ENCODE measurements around the gene PTAFR. TPM values are rescaled to one million over a fixed set of nuclear protein-coding genes. Genes with fewer than 3 reads are reported as not detected.

The PTAFR gene
- polyA plus RNA-seq, 1 donor = 2.7 TPM

- no peaks in the 10 kb centered on the region for H3K4me1 ChIP-seq (ENCODE audit: control insufficient read depth, insufficient read depth, low read length)
- no peaks in the 10 kb centered on the region for H3K36me3 ChIP-seq (ENCODE audit: control insufficient read depth, insufficient read depth, low read length)
- H3K9me3 ChIP-seq (ENCODE audit: control insufficient read depth, low read depth, low read length) = peaks cover 3% of the 10 kb centered on the region
- no peak overlapping the region for H3K27ac ChIP-seq (ENCODE audit: low read length)
- DNase-seq = no peak
- no peaks in the 10 kb centered on the region for H3K27me3 ChIP-seq (ENCODE audit: control insufficient read depth, insufficient read depth, low read length)
- no peak overlapping the region for H3K4me3 ChIP-seq (ENCODE audit: low read length)
- no CpG with 5 or more reads among the region's 2 CpGs for WGBS (ENCODE audit: insufficient coverage, low lambda C conversion rate)
These were observed 41.8 kb downstream of the PTAFR start for GRCh38 chr1:28134651-28135207.

- Histone ChIP-seq H3K36me3 (ENCODE audit: control insufficient read depth, insufficient read depth, low read length) (no peaks in the 10 kb centered on the region), H3K27me3 (ENCODE audit: control insufficient read depth, insufficient read depth, low read length) (no peaks in the 10 kb centered on the region), H3K4me1 (ENCODE audit: control insufficient read depth, insufficient read depth, low read length) (no peaks in the 10 kb centered on the region), H3K27ac (ENCODE audit: low read length) (no peak overlapping the region), H3K4me3 (ENCODE audit: low read length) (no peak overlapping the region), H3K9me3 (ENCODE audit: control insufficient read depth, low read depth, low read length) (peaks cover 3% of the 10 kb centered on the region)
- no peak for DNase-seq
- WGBS (ENCODE audit: insufficient coverage, low lambda C conversion rate) = no CpG with 5 or more reads among the region's 11 CpGs
These were observed 44.0 kb downstream of the PTAFR start for GRCh38 chr1:28132171-28133167.

GRCh38 chr1:28130901-28131300, 45.6 kb downstream of the PTAFR start:
- no CpG with 5 or more reads among the region's 6 CpGs for WGBS (ENCODE audit: insufficient coverage, low lambda C conversion rate)
- H3K4me1 ChIP-seq (ENCODE audit: control insufficient read depth, insufficient read depth, low read length) = no peaks in the 10 kb centered on the region
- H3K4me3 ChIP-seq (ENCODE audit: low read length) = no peak overlapping the region
- H3K27ac ChIP-seq (ENCODE audit: low read length) = no peak overlapping the region
- DNase-seq = no peak
- no peaks in the 10 kb centered on the region for H3K36me3 ChIP-seq (ENCODE audit: control insufficient read depth, insufficient read depth, low read length)
- peaks cover 3% of the 10 kb centered on the region for H3K9me3 ChIP-seq (ENCODE audit: control insufficient read depth, low read depth, low read length)
- H3K27me3 ChIP-seq (ENCODE audit: control insufficient read depth, insufficient read depth, low read length) = no peaks in the 10 kb centered on the region

- Histone ChIP-seq H3K4me1 (ENCODE audit: control insufficient read depth, insufficient read depth, low read length) (no peaks in the 10 kb centered on the region), H3K27ac (ENCODE audit: low read length) (no peak overlapping the region), H3K4me3 (ENCODE audit: low read length) (no peak overlapping the region), H3K9me3 (ENCODE audit: control insufficient read depth, low read depth, low read length) (peaks cover 3% of the 10 kb centered on the region), H3K36me3 (ENCODE audit: control insufficient read depth, insufficient read depth, low read length) (no peaks in the 10 kb centered on the region), H3K27me3 (ENCODE audit: control insufficient read depth, insufficient read depth, low read length) (no peaks in the 10 kb centered on the region)
- no peak for DNase-seq
- no CpG with 5 or more reads among the region's 1 CpG for WGBS (ENCODE audit: insufficient coverage, low lambda C conversion rate)
These were observed 47.3 kb downstream of the PTAFR start for GRCh38 chr1:28129150-28129549.

GRCh38 chr1:28127617-28128257, 48.8 kb downstream of the PTAFR start:
- H3K9me3 ChIP-seq (ENCODE audit: control insufficient read depth, low read depth, low read length) = no peaks in the 10 kb centered on the region
- H3K27ac ChIP-seq (ENCODE audit: low read length) = no peak overlapping the region
- no peak for DNase-seq
- no peaks in the 10 kb centered on the region for H3K4me1 ChIP-seq (ENCODE audit: control insufficient read depth, insufficient read depth, low read length)
- H3K36me3 ChIP-seq (ENCODE audit: control insufficient read depth, insufficient read depth, low read length) = no peaks in the 10 kb centered on the region
- H3K4me3 ChIP-seq (ENCODE audit: low read length) = no peak overlapping the region
- WGBS (ENCODE audit: insufficient coverage, low lambda C conversion rate) = no CpG with 5 or more reads among the region's 3 CpGs
- H3K27me3 ChIP-seq (ENCODE audit: control insufficient read depth, insufficient read depth, low read length) = no peaks in the 10 kb centered on the region

- no peaks in the 10 kb centered on the region for H3K4me1 ChIP-seq (ENCODE audit: control insufficient read depth, insufficient read depth, low read length)
- H3K27me3 ChIP-seq (ENCODE audit: control insufficient read depth, insufficient read depth, low read length) = no peaks in the 10 kb centered on the region
- H3K27ac ChIP-seq (ENCODE audit: low read length) = no peak overlapping the region
- H3K9me3 ChIP-seq (ENCODE audit: control insufficient read depth, low read depth, low read length) = no peaks in the 10 kb centered on the region
- 86% methylated on average over 3 of the region's 5 CpGs for WGBS (ENCODE audit: insufficient coverage, low lambda C conversion rate)
- no peak overlapping the region for H3K4me3 ChIP-seq (ENCODE audit: low read length)
- no peak for DNase-seq
- no peaks in the 10 kb centered on the region for H3K36me3 ChIP-seq (ENCODE audit: control insufficient read depth, insufficient read depth, low read length)
These were observed 49.6 kb downstream of the PTAFR start for GRCh38 chr1:28126783-28127490.

- H3K27ac ChIP-seq (ENCODE audit: low read length) = no peak overlapping the region
- no peak overlapping the region for H3K4me3 ChIP-seq (ENCODE audit: low read length)
- DNase-seq = no peak
- WGBS (ENCODE audit: insufficient coverage, low lambda C conversion rate) = 77% methylated on average over 3 of the region's 3 CpGs
- no peaks in the 10 kb centered on the region for H3K27me3 ChIP-seq (ENCODE audit: control insufficient read depth, insufficient read depth, low read length)
- no peaks in the 10 kb centered on the region for H3K4me1 ChIP-seq (ENCODE audit: control insufficient read depth, insufficient read depth, low read length)
- no peaks in the 10 kb centered on the region for H3K36me3 ChIP-seq (ENCODE audit: control insufficient read depth, insufficient read depth, low read length)
- no peaks in the 10 kb centered on the region for H3K9me3 ChIP-seq (ENCODE audit: control insufficient read depth, low read depth, low read length)
These were observed 50.3 kb downstream of the PTAFR start for GRCh38 chr1:28126212-28126611.

GRCh38 chr1:28123461-28123961, 53.0 kb downstream of the PTAFR start:
- no peak overlapping the region for H3K4me3 ChIP-seq (ENCODE audit: low read length)
- H3K9me3 ChIP-seq (ENCODE audit: control insufficient read depth, low read depth, low read length) = no peaks in the 10 kb centered on the region
- H3K4me1 ChIP-seq (ENCODE audit: control insufficient read depth, insufficient read depth, low read length) = no peaks in the 10 kb centered on the region
- no peaks in the 10 kb centered on the region for H3K27me3 ChIP-seq (ENCODE audit: control insufficient read depth, insufficient read depth, low read length)
- WGBS (ENCODE audit: insufficient coverage, low lambda C conversion rate) = no CpG with 5 or more reads among the region's 4 CpGs
- no peaks in the 10 kb centered on the region for H3K36me3 ChIP-seq (ENCODE audit: control insufficient read depth, insufficient read depth, low read length)
- DNase-seq = no peak
- no peak overlapping the region for H3K27ac ChIP-seq (ENCODE audit: low read length)

- no peak for DNase-seq
- Histone ChIP-seq H3K27me3 (ENCODE audit: control insufficient read depth, insufficient read depth, low read length) (no peaks in the 10 kb centered on the region), H3K27ac (ENCODE audit: low read length) (no peak overlapping the region), H3K36me3 (ENCODE audit: control insufficient read depth, insufficient read depth, low read length) (no peaks in the 10 kb centered on the region), H3K4me3 (ENCODE audit: low read length) (no peak overlapping the region), H3K4me1 (ENCODE audit: control insufficient read depth, insufficient read depth, low read length) (no peaks in the 10 kb centered on the region), H3K9me3 (ENCODE audit: control insufficient read depth, low read depth, low read length) (no peaks in the 10 kb centered on the region)
- no CpG with 5 or more reads among the region's 3 CpGs for WGBS (ENCODE audit: insufficient coverage, low lambda C conversion rate)
These were observed 54.3 kb downstream of the PTAFR start for GRCh38 chr1:28122183-28122582.

GRCh38 chr1:28119556-28119955, 56.9 kb downstream of the PTAFR start:
- no peak for DNase-seq
- Histone ChIP-seq H3K27me3 (ENCODE audit: control insufficient read depth, insufficient read depth, low read length) (no peaks in the 10 kb centered on the region), H3K9me3 (ENCODE audit: control insufficient read depth, low read depth, low read length) (no peaks in the 10 kb centered on the region), H3K36me3 (ENCODE audit: control insufficient read depth, insufficient read depth, low read length) (no peaks in the 10 kb centered on the region), H3K27ac (ENCODE audit: low read length) (no peak overlapping the region), H3K4me1 (ENCODE audit: control insufficient read depth, insufficient read depth, low read length) (no peaks in the 10 kb centered on the region), H3K4me3 (ENCODE audit: low read length) (no peak overlapping the region)
- no CpG with 5 or more reads among the region's 8 CpGs for WGBS (ENCODE audit: insufficient coverage, low lambda C conversion rate)

All from large intestine (tissue), 3 donors.